GM12878 (cell line): ENCODE results near the gene SLC15A4. TPM values are rescaled to one million over a fixed set of nuclear protein-coding genes. Genes with fewer than 3 reads are reported as not detected.

Source experiments
- BHLHE40 ChIP-seq, 2 experiments: fragments of 450-650 bp in 1 of 2; IDR thresholded peaks; 2 replicates each; pipeline ENCODE4 v1.6.1; 2011 to 2017; ENCODE audit warnings: low read depth in 2 of 2, borderline replicate concordance in 1 of 2, improper control_type of control experiment in 1 of 2, low read length in 1 of 2, mild to moderate bottlenecking in 1 of 2
- CBX3 ChIP-seq: fragments of 200-600 bp; sonication (generic); IDR thresholded peaks from 2 replicates; pipeline ENCODE4 v1.6.1; 2016; ENCODE audit warnings: low read depth, borderline replicate concordance
- CBX5 ChIP-seq: sonication (generic); IDR thresholded peaks from 2 replicates; pipeline ENCODE4 v1.6.1; 2016; ENCODE audit warnings: low read depth, moderate library complexity, mild to moderate bottlenecking, inconsistent platforms
- CREB1 ChIP-seq: IDR thresholded peaks from 2 replicates; pipeline ENCODE4 v1.6.1; 2012; ENCODE audit warnings: low read depth, mild to moderate bottlenecking, inconsistent platforms
- GATAD2B ChIP-seq: fragments of 450-650 bp; conservative IDR thresholded peaks from 2 replicates; pipeline ENCODE4 v1.6.1; 2017; ENCODE audit warnings: low read depth, mild to moderate bottlenecking, moderate library complexity
- HCFC1 ChIP-seq: fragments of 150-350 bp; IDR thresholded peaks from 2 replicates; pipeline ENCODE4 v1.6.1; 2014; ENCODE audit warnings: low read length
- KAT2A ChIP-seq: conservative IDR thresholded peaks from 2 replicates; pipeline ENCODE4 v1.6.1; 2011; ENCODE audit warnings: low read depth, low read length; ENCODE audit not compliant: control insufficient read depth
- KDM1A ChIP-seq: fragments of 200-600 bp; sonication (generic); IDR thresholded peaks from 2 replicates; pipeline ENCODE4 v1.6.1; 2016; ENCODE audit warnings: borderline replicate concordance
- LARP7 ChIP-seq: fragments of 450-650 bp; IDR thresholded peaks from 2 replicates; pipeline ENCODE4 v1.6.1; 2017; ENCODE audit warnings: mild to moderate bottlenecking
- MAX ChIP-seq: IDR thresholded peaks from 2 replicates; pipeline ENCODE4 v1.6.1; 2012; ENCODE audit warnings: low read depth, low read length, improper control_type of control experiment
- MEF2A ChIP-seq: IDR thresholded peaks from 2 replicates; pipeline ENCODE4 v1.6.1; 2011; ENCODE audit warnings: low read depth, mild to moderate bottlenecking, low read length, moderate library complexity; ENCODE audit not compliant: insufficient read depth
- MYB ChIP-seq: fragments of 150-350 bp; IDR thresholded peaks from 2 replicates; pipeline ENCODE4 v1.6.1; 2014; ENCODE audit warnings: mild to moderate bottlenecking, low read depth, low read length, borderline replicate concordance
- PAX5 ChIP-seq: IDR thresholded peaks from 2 replicates; pipeline ENCODE4 v1.6.1; 2011; ENCODE audit warnings: low read depth, low read length, borderline replicate concordance
- PAX8 ChIP-seq: fragments of 450-650 bp; IDR thresholded peaks from 2 replicates; pipeline ENCODE4 v1.6.1; 2017; ENCODE audit warnings: mild to moderate bottlenecking, moderate library complexity
- POLR2A ChIP-seq: IDR thresholded peaks from 2 replicates; pipeline ENCODE4 v1.6.1; 2011; ENCODE audit warnings: low read depth, mild to moderate bottlenecking, low read length
- RELA ChIP-seq: fragments of 450-650 bp; IDR thresholded peaks from 2 replicates; pipeline ENCODE4 v1.8.0; 2014; ENCODE audit warnings: borderline replicate concordance; ENCODE audit not compliant: partially characterized antibody
- RELB ChIP-seq: fragments of 450-650 bp; IDR thresholded peaks from 2 replicates; pipeline ENCODE4 v1.6.1; 2017; ENCODE audit warnings: low read depth, mild to moderate bottlenecking, moderate library complexity
- SRF ChIP-seq, 2 experiments: IDR thresholded peaks; 2 replicates each; pipeline ENCODE4 v1.6.1; 2011; ENCODE audit warnings: low read depth in 2 of 2, low read length in 2 of 2, mild to moderate bottlenecking in 1 of 2, moderate library complexity in 1 of 2
- TCF7 ChIP-seq: IDR thresholded peaks from 2 replicates; pipeline ENCODE4 v1.6.1; 2014; ENCODE audit warnings: antibody characterized with exemption, borderline replicate concordance
- ZNF217 ChIP-seq: fragments of 450-650 bp; IDR thresholded peaks from 2 replicates; pipeline ENCODE4 v1.6.1; 2017; ENCODE audit warnings: antibody characterized with exemption, mild to moderate bottlenecking
- ZNF24 ChIP-seq: fragments of 450-650 bp; IDR thresholded peaks from 2 replicates; pipeline ENCODE4 v1.6.1; 2017; ENCODE audit warnings: antibody characterized with exemption, mild to moderate bottlenecking
- polyA plus RNA-seq, 11 experiments: library from polyadenylated mRNA; depleted of rRNA in 4 of 11; unstranded in 6 of 11; stranded (reverse) in 5 of 11; fragments of >200 nt; fragmentation: Nextera tagmentation in 4 of 11; fragmentation: Illumina TruSeq in 1 of 11; extraction: Ambion mirVana in 4 of 11; extraction: Trizol in 1 of 11; gene quantifications; 1 replicate in 1 of 11; 2 replicates in 10 of 11; pipeline versions ENCODE4 v1.2.1 to v1.2.3, GENCODE V29; 2011 to 2016; ENCODE audit warnings: inconsistent platforms in 2 of 11, missing spikeins in 2 of 11, low read depth in 1 of 11
- total RNA-seq, 4 experiments: library from RNA; depleted of rRNA in 3 of 4; stranded (reverse); fragments of >200 nt in 3 of 4; fragmentation: Illumina TruSeq in 1 of 4; extraction: Trizol in 1 of 4; gene quantifications; 2 replicates each; pipeline versions ENCODE4 v1.2.1 to v1.2.3, GENCODE V29; 2013 to 2021
- TF ChIP-seq, protein P1 (sequence below): fragments of 450-650 bp; IDR thresholded peaks from 2 replicates; pipeline ENCODE4 v1.6.1; 2017; ENCODE audit warnings: antibody characterized with exemption, mild to moderate bottlenecking, moderate library complexity
- TF ChIP-seq, protein P2 (sequence below): fragments of 150-350 bp; IDR thresholded peaks from 2 replicates; pipeline ENCODE4 v1.6.1; 2014; ENCODE audit warnings: mild to moderate bottlenecking, low read depth, low read length

The SLC15A4 gene
- total and polyA plus RNA-seq, 10 of the 15 experiments (the other 5 are each of a cell fraction or from before 2014, with no cell fraction given), result 12.7 to 257 (median 36.6) TPM

- TF ChIP-seq RELB (no peak), PAX8 (no peak), PAX5 (no peak), ZNF217 (peak; percentile 53; the same call in 1 of the 2 replicates), POLR2A (peak; percentile 80), MYB (no peak), CBX3 (no peak), KDM1A (no peak), CREB1 (no peak), KAT2A (no peak), ZNF24 (no peak), HCFC1 (no peak), MAX (peak; percentile 47; the same call in 1 of the 2 replicates), MEF2A (no peak), CBX5 (0 out of 2 replicates have a peak, but pooled peaks have one; percentile 18), TCF7 (no peak), BHLHE40 (IDR thresholded peaks at IDR 0.05; ENCODE audit: borderline replicate concordance in 1 of 2, low read depth in 2 of 2, low read length in 1 of 2) (peak in 1 of 2 experiments; percentile 19; a peak in 2 of 4 replicates), RELA (peak; percentile 31), GATAD2B (peak; percentile 74; the same call in 1 of the 2 replicates), LARP7 (peak; percentile 99), SRF (IDR thresholded peaks at IDR 0.05; ENCODE audit: low read depth in 2 of 2, low read length in 2 of 2) (no peak)
- TF ChIP-seq, protein P1, sequence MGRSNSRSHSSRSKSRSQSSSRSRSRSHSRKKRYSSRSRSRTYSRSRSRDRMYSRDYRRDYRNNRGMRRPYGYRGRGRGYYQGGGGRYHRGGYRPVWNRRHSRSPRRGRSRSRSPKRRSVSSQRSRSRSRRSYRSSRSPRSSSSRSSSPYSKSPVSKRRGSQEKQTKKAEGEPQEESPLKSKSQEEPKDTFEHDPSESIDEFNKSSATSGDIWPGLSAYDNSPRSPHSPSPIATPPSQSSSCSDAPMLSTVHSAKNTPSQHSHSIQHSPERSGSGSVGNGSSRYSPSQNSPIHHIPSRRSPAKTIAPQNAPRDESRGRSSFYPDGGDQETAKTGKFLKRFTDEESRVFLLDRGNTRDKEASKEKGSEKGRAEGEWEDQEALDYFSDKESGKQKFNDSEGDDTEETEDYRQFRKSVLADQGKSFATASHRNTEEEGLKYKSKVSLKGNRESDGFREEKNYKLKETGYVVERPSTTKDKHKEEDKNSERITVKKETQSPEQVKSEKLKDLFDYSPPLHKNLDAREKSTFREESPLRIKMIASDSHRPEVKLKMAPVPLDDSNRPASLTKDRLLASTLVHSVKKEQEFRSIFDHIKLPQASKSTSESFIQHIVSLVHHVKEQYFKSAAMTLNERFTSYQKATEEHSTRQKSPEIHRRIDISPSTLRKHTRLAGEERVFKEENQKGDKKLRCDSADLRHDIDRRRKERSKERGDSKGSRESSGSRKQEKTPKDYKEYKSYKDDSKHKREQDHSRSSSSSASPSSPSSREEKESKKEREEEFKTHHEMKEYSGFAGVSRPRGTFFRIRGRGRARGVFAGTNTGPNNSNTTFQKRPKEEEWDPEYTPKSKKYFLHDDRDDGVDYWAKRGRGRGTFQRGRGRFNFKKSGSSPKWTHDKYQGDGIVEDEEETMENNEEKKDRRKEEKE, result peak; percentile 43; the same call in 1 of the 2 replicates
- TF ChIP-seq, protein P2, sequence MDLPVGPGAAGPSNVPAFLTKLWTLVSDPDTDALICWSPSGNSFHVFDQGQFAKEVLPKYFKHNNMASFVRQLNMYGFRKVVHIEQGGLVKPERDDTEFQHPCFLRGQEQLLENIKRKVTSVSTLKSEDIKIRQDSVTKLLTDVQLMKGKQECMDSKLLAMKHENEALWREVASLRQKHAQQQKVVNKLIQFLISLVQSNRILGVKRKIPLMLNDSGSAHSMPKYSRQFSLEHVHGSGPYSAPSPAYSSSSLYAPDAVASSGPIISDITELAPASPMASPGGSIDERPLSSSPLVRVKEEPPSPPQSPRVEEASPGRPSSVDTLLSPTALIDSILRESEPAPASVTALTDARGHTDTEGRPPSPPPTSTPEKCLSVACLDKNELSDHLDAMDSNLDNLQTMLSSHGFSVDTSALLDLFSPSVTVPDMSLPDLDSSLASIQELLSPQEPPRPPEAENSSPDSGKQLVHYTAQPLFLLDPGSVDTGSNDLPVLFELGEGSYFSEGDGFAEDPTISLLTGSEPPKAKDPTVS, result no peak
Observed at GRCh38 chr12:128823216-128823915, 392 bp downstream of the SLC15A4 start (continued).
